ENCODE data around the gene OR4K5.

DNA sequence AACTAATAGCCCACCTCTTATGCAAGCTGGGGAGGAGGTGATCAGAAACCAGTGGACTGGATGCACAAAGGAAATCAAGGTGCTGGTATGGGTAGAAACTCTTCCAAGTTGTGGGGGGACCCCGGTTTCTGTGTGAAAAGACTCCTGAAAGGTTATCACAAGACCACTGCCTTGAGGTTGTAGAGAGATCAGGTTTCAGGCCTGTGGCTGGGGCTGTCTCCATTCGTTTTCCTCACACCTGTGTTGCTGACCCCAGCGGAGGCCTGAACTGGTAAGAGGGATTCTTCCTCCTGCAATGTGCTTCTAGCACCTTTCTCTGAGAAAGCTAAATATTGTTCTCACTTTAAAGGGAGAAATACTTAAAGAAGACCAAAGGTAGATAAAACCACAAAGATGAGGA, 9.3 kb upstream of the OR4K5 start:
- no peak for TF ChIP-seq POLR2A (IDR thresholded peaks at IDR 0.05; ENCODE audit: low read length)
- TF ChIP-seq GATA1 (IDR thresholded peaks at IDR 0.05; ENCODE audit: low read depth, low read length) = no peak

Measured in erythroblast (primary cell).